SK-N-SH (cell line): ENCODE measurements around the gene KCTD3.

ENCODE experiments used
- CTCF ChIP-seq: fragments of 200-600 bp; sonication (generic); IDR thresholded peaks from 2 replicates; pipeline ENCODE4 v1.6.1; 2017; ENCODE audit warnings: antibody characterized with exemption, mild to moderate bottlenecking, moderate library complexity
- GABPA ChIP-seq: IDR thresholded peaks from 2 replicates; pipeline ENCODE4 v1.4.0; 2012; ENCODE audit warnings: low read depth, mild to moderate bottlenecking
- JUND ChIP-seq: IDR thresholded peaks from 2 replicates; pipeline ENCODE4 v1.4.0; 2012
- POLR2AphosphoS5 ChIP-seq: IDR thresholded peaks from 2 replicates; pipeline ENCODE4 v1.6.1; 2012; ENCODE audit warnings: low read depth, low read length

- TF ChIP-seq GABPA: no peak
- TF ChIP-seq CTCF: no peak
- no peak for TF ChIP-seq POLR2AphosphoS5
- TF ChIP-seq JUND: no peak
Measured at GRCh38 chr1:215555531-215555930, 11.6 kb upstream of the KCTD3 start.
